Measurements from ENCODE around the gene OSBPL6.

GRCh38 chr2:178195390-178196166, 1.3 kb downstream of the OSBPL6 start:
- TF ChIP-seq CTCF (IDR thresholded peaks at IDR 0.05) (no peak), POLR2A (IDR thresholded peaks at IDR 0.05) (no peak)

All from uterus (tissue), 2 donors.